Osteoblast (primary cell): ENCODE data around the gene EMC8. TPM values are rescaled to one million over a fixed set of nuclear protein-coding genes. Genes with fewer than 3 reads are reported as not detected.

Experiments
- DNase-seq: peaks from one replicate; pipeline ENCODE4 v3.0.0; 2011; ENCODE audit warnings: low spot score, mixed read lengths; ENCODE audit not compliant: insufficient read length; ENCODE audit errors: missing footprints
- H2AFZ ChIP-seq: 2 replicates; pipeline ENCODE4 v1.6.0; 2011; ENCODE audit warnings: mild to moderate bottlenecking, low read length
- H3K27ac ChIP-seq: 2 replicates; pipeline ENCODE4 v1.5.1; 2011; ENCODE audit warnings: mild to moderate bottlenecking, low read depth, low read length, moderate library complexity
- H3K27me3 ChIP-seq: 2 replicates; pipeline ENCODE4 v1.6.0; 2012; ENCODE audit warnings: mild to moderate bottlenecking, control low read depth, inconsistent platforms, low read length, moderate library complexity; ENCODE audit not compliant: insufficient read depth
- H3K36me3 ChIP-seq: 2 replicates; pipeline ENCODE4 v1.5.1; 2011; ENCODE audit warnings: mild to moderate bottlenecking, low read length, control low read depth, moderate library complexity; ENCODE audit not compliant: insufficient read depth
- H3K4me1 ChIP-seq: 2 replicates; pipeline ENCODE4 v1.5.1; 2011; ENCODE audit warnings: mild to moderate bottlenecking, low read length, control low read depth, moderate library complexity; ENCODE audit not compliant: insufficient read depth
- H3K4me2 ChIP-seq: 2 replicates; pipeline ENCODE4 v1.6.0; 2011; ENCODE audit warnings: mild to moderate bottlenecking, low read length; ENCODE audit not compliant: insufficient read depth
- H3K4me3 ChIP-seq: fragments of 200-600 bp; sonication (generic); 3 replicates; pipeline ENCODE4 v1.5.1; 2012; ENCODE audit warnings: mild to moderate bottlenecking, low read length, inconsistent platforms; ENCODE audit not compliant: insufficient read depth
- H3K79me2 ChIP-seq: 2 replicates; pipeline ENCODE4 v1.6.0; 2012; ENCODE audit warnings: mild to moderate bottlenecking, low read length, control low read depth, inconsistent platforms; ENCODE audit not compliant: insufficient read depth
- H3K9me3 ChIP-seq: 2 replicates; pipeline ENCODE4 v1.5.1; 2011; ENCODE audit warnings: low read depth, low read length, control low read depth
- H4K20me1 ChIP-seq: 2 replicates; pipeline ENCODE4 v1.6.0; 2012; ENCODE audit warnings: mild to moderate bottlenecking, low read length, control low read depth; ENCODE audit not compliant: insufficient read depth
- CTCF ChIP-seq: IDR thresholded peaks from 2 replicates; pipeline ENCODE4 v1.5.1; 2011; ENCODE audit warnings: mild to moderate bottlenecking, low read depth, low read length, moderate library complexity; ENCODE audit errors: extremely low read depth
- total RNA-seq: library from RNA; depleted of rRNA; stranded (reverse); fragments of >200 nt; gene quantifications from 2 replicates; pipeline ENCODE4 v1.2.3, GENCODE V29; 2012

The EMC8 gene
- total RNA-seq, 1 donor: 28.6 TPM

GRCh38 chr16:85777583-85778310 lies 21.6 kb downstream of the EMC8 start:
- no peak overlapping the region for H3K27ac ChIP-seq

GRCh38 chr16:85774811-85775210 lies 24.5 kb downstream of the EMC8 start:
- Histone ChIP-seq H3K27ac (no peak overlapping the region), H3K4me3 (no peak overlapping the region), H3K4me1 (peaks cover 4% of the 10 kb centered on the region), H3K9me3 (no peaks in the 10 kb centered on the region), H2AFZ (no peak overlapping the region), H3K27me3 (no peaks in the 10 kb centered on the region), H3K79me2 (no peaks in the 10 kb centered on the region), H3K4me2 (no peak overlapping the region), H4K20me1 (peaks cover 5% of the 10 kb centered on the region), H3K36me3 (peaks cover 34% of the 10 kb centered on the region)
- no peak for DNase-seq
- TF ChIP-seq CTCF: no peak

More at GRCh38 chr16:85777583-85778310, 21.6 kb downstream of the EMC8 start:
- no peak overlapping the region for H3K4me2 ChIP-seq
- no peaks in the 10 kb centered on the region for H3K27me3 ChIP-seq
- DNase-seq: peak; percentile 88
- H3K36me3 ChIP-seq: peaks cover 56% of the 10 kb centered on the region
- no peaks in the 10 kb centered on the region for H3K9me3 ChIP-seq
- H4K20me1 ChIP-seq: peaks cover 27% of the 10 kb centered on the region
- H3K4me1 ChIP-seq: peaks cover 4% of the 10 kb centered on the region
- H3K4me3 ChIP-seq: no peak overlapping the region
- no peak overlapping the region for H2AFZ ChIP-seq
- peaks cover 12% of the 10 kb centered on the region for H3K79me2 ChIP-seq
- no peak for TF ChIP-seq CTCF

- H3K27me3 ChIP-seq: no peaks in the 10 kb centered on the region
- peaks cover 2% of the 10 kb centered on the region for H4K20me1 ChIP-seq
- no peak overlapping the region for H3K27ac ChIP-seq
- no peak for TF ChIP-seq CTCF
- no peak overlapping the region for H3K4me2 ChIP-seq
- H3K9me3 ChIP-seq: no peaks in the 10 kb centered on the region
- no peaks in the 10 kb centered on the region for H3K79me2 ChIP-seq
- H3K4me3 ChIP-seq: no peak overlapping the region
- DNase-seq: no peak
- H3K36me3 ChIP-seq: peaks cover 27% of the 10 kb centered on the region
- no peak overlapping the region for H2AFZ ChIP-seq
- peaks cover 4% of the 10 kb centered on the region for H3K4me1 ChIP-seq
Measured at GRCh38 chr16:85774136-85774535, 25.2 kb downstream of the EMC8 start.

GRCh38 chr16:85773044-85773443 lies 26.3 kb downstream of the EMC8 start:
- Histone ChIP-seq H3K9me3 (no peaks in the 10 kb centered on the region), H3K4me1 (peaks cover 5% of the 10 kb centered on the region), H3K4me2 (no peak overlapping the region), H2AFZ (no peak overlapping the region), H3K36me3 (peaks cover 16% of the 10 kb centered on the region), H4K20me1 (peaks cover 2% of the 10 kb centered on the region), H3K27ac (no peak overlapping the region), H3K79me2 (no peaks in the 10 kb centered on the region), H3K27me3 (no peaks in the 10 kb centered on the region), H3K4me3 (no peak overlapping the region)
- peak; percentile 10 for DNase-seq
- no peak for TF ChIP-seq CTCF
